ENCODE data around the gene CD69.
"Not testable (repeated sequence)": the region's sequence is repeated elsewhere in the genome, so short reads cannot be mapped to it uniquely, and the experiment has no call there.

CD69 gene

GRCh38 chr12:9741726-9742125 lies 19.0 kb downstream of the CD69 start:
- Histone ChIP-seq H3K4me3 (ENCODE audit: low read length, poor library complexity, severe bottlenecking) (no peak overlapping the region), H3K4me1 (ENCODE audit: insufficient read depth, low read length, poor library complexity, severe bottlenecking) (peaks cover 25% of the 10 kb centered on the region), H3K4me2 (ENCODE audit: low read depth, low read length, poor library complexity, severe bottlenecking) (no peak overlapping the region), H3K9ac (ENCODE audit: low read depth, low read length, poor library complexity, severe bottlenecking) (no peak overlapping the region), H3K36me3 (ENCODE audit: insufficient read depth, low read length) (no peaks in the 10 kb centered on the region), H2AFZ (ENCODE audit: low read length) (no peak overlapping the region), H3K79me2 (ENCODE audit: insufficient read depth, low read length) (no peaks in the 10 kb centered on the region), H4K20me1 (ENCODE audit: insufficient read depth, low read length, poor library complexity, severe bottlenecking) (no peaks in the 10 kb centered on the region), H3K27me3 (ENCODE audit: insufficient read depth, low read length, poor library complexity, severe bottlenecking) (no peaks in the 10 kb centered on the region), H3K9me2 (replicated peaks; ENCODE audit: low read depth, low read length) (no peaks in the 10 kb centered on the region), H3F3A (ENCODE audit: low read depth) (no peaks in the 10 kb centered on the region), H3K9me3 (ENCODE audit: insufficient read depth, low read depth, low read length) (no peaks in the 10 kb centered on the region)
- TF ChIP-seq, protein P1, sequence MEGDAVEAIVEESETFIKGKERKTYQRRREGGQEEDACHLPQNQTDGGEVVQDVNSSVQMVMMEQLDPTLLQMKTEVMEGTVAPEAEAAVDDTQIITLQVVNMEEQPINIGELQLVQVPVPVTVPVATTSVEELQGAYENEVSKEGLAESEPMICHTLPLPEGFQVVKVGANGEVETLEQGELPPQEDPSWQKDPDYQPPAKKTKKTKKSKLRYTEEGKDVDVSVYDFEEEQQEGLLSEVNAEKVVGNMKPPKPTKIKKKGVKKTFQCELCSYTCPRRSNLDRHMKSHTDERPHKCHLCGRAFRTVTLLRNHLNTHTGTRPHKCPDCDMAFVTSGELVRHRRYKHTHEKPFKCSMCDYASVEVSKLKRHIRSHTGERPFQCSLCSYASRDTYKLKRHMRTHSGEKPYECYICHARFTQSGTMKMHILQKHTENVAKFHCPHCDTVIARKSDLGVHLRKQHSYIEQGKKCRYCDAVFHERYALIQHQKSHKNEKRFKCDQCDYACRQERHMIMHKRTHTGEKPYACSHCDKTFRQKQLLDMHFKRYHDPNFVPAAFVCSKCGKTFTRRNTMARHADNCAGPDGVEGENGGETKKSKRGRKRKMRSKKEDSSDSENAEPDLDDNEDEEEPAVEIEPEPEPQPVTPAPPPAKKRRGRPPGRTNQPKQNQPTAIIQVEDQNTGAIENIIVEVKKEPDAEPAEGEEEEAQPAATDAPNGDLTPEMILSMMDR (conservative IDR thresholded peaks at IDR 0.05; ENCODE audit: low read length), result no peak
- no peak for TF ChIP-seq EZH2phosphoT487 (IDR thresholded peaks at IDR 0.05; ENCODE audit: borderline replicate concordance)

GRCh38 chr12:9740106-9740750 lies 20.5 kb downstream of the CD69 start:
- no peaks in the 10 kb centered on the region for H3K9me2 ChIP-seq (replicated peaks; ENCODE audit: low read depth, low read length)
- H3K4me3 ChIP-seq (ENCODE audit: low read length, poor library complexity, severe bottlenecking), result no peak overlapping the region
- TF ChIP-seq, protein P1 (conservative IDR thresholded peaks at IDR 0.05; ENCODE audit: low read length), result no peak
- no peak for TF ChIP-seq EZH2phosphoT487 (IDR thresholded peaks at IDR 0.05; ENCODE audit: borderline replicate concordance)
- no peak overlapping the region for H3K4me2 ChIP-seq (ENCODE audit: low read depth, low read length, poor library complexity, severe bottlenecking)
- H4K20me1 ChIP-seq (ENCODE audit: insufficient read depth, low read length, poor library complexity, severe bottlenecking), result no peaks in the 10 kb centered on the region
- H3F3A ChIP-seq (ENCODE audit: low read depth), result no peaks in the 10 kb centered on the region
- no peaks in the 10 kb centered on the region for H3K9me3 ChIP-seq (ENCODE audit: insufficient read depth, low read depth, low read length)
- peaks cover 27% of the 10 kb centered on the region for H3K4me1 ChIP-seq (ENCODE audit: insufficient read depth, low read length, poor library complexity, severe bottlenecking)
- no peak overlapping the region for H3K9ac ChIP-seq (ENCODE audit: low read depth, low read length, poor library complexity, severe bottlenecking)
- no peaks in the 10 kb centered on the region for H3K27me3 ChIP-seq (ENCODE audit: insufficient read depth, low read length, poor library complexity, severe bottlenecking)
- no peaks in the 10 kb centered on the region for H3K79me2 ChIP-seq (ENCODE audit: insufficient read depth, low read length)
- no peak overlapping the region for H2AFZ ChIP-seq (ENCODE audit: low read length)
- no peaks in the 10 kb centered on the region for H3K36me3 ChIP-seq (ENCODE audit: insufficient read depth, low read length)

DNA sequence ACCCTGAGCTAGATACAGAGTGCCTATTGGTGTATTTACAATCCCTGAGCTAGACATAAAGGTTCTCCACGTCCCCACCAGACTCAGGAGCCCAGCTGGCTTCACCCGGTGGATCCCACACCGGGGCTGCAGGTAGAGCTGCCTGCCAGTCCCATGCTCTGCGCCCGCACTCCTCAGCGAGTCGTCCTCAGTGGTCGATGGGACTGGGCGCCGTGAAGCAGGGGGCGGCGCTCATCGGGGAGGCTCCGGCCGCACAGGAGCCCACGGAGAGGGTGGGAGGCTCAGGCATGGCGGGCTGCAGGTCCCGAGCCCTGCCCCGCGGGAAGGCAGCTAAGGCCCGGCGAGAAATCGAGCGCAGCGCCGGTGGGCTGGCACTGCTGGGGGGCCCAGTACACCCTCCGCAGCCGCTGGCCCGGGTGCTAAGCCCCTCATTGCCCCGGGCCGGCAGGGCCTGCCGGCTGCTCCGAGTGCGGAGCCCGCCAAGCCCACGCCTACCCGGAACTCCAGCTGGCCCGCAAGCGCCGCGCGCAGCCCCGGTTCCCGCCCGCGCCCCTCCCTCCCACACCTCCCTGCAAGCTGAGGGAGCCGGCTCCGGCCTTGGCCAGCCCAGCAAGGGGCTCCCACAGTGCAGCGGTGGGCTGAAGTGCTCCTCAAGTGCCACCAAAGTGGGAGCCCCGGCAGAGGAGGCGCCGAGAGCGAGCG lies 21.1 kb downstream of the CD69 start:
- not testable (repeated sequence) for H3K36me3 ChIP-seq (ENCODE audit: insufficient read depth, low read length); H3F3A ChIP-seq (ENCODE audit: low read depth); H3K9me2 ChIP-seq (replicated peaks; ENCODE audit: low read depth, low read length); H2AFZ ChIP-seq (ENCODE audit: low read length); H3K4me3 ChIP-seq (ENCODE audit: low read length, poor library complexity, severe bottlenecking); H4K20me1 ChIP-seq (ENCODE audit: insufficient read depth, low read length, poor library complexity, severe bottlenecking); H3K9ac ChIP-seq (ENCODE audit: low read depth, low read length, poor library complexity, severe bottlenecking); H3K9me3 ChIP-seq (ENCODE audit: insufficient read depth, low read depth, low read length); H3K27me3 ChIP-seq (ENCODE audit: insufficient read depth, low read length, poor library complexity, severe bottlenecking); H3K4me2 ChIP-seq (ENCODE audit: low read depth, low read length, poor library complexity, severe bottlenecking); H3K79me2 ChIP-seq (ENCODE audit: insufficient read depth, low read length)
- peaks cover 27% of the 10 kb centered on the region for H3K4me1 ChIP-seq (ENCODE audit: insufficient read depth, low read length, poor library complexity, severe bottlenecking)

DNA sequence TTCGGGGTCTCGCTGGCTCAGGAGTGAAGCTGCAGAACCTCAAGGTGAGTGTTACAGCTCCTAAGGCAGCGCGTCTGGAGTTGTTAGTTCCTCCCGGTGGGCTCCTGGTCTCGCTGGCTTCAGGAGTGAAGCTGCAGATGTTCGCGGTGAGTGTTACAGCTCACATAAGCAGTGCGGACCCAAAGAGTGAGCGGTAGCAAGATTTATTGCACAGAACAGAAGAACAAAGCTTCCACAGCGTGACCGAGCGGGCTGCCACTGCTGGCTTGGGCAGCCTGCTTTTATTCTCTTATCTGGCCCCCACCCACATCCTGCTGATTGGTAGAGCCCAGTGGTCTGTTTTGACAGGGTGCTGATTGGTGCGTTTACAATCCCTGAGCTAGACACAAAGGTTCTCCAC lies 21.8 kb downstream of the CD69 start:
- H3K36me3 ChIP-seq (ENCODE audit: insufficient read depth, low read length); H3K27me3 ChIP-seq (ENCODE audit: insufficient read depth, low read length, poor library complexity, severe bottlenecking); H3K9me2 ChIP-seq (replicated peaks; ENCODE audit: low read depth, low read length); H4K20me1 ChIP-seq (ENCODE audit: insufficient read depth, low read length, poor library complexity, severe bottlenecking); H2AFZ ChIP-seq (ENCODE audit: low read length); H3K4me2 ChIP-seq (ENCODE audit: low read depth, low read length, poor library complexity, severe bottlenecking); H3K9ac ChIP-seq (ENCODE audit: low read depth, low read length, poor library complexity, severe bottlenecking); H3K4me3 ChIP-seq (ENCODE audit: low read length, poor library complexity, severe bottlenecking); H3K79me2 ChIP-seq (ENCODE audit: insufficient read depth, low read length); H3K9me3 ChIP-seq (ENCODE audit: insufficient read depth, low read depth, low read length); H3F3A ChIP-seq (ENCODE audit: low read depth): not testable (repeated sequence)
- peaks cover 27% of the 10 kb centered on the region for H3K4me1 ChIP-seq (ENCODE audit: insufficient read depth, low read length, poor library complexity, severe bottlenecking)
